GM12892 (cell line): Measurements from ENCODE around the gene RANBP17.

Experiments
- POLR2A ChIP-seq: IDR thresholded peaks from 2 replicates; pipeline ENCODE4 v1.6.1; 2011; ENCODE audit warnings: low read depth, low read length, control low read depth
- POLR2AphosphoS5 ChIP-seq: IDR thresholded peaks from 2 replicates; pipeline ENCODE4 v1.6.1; 2011; ENCODE audit warnings: low read depth, low read length, control low read depth

DNA sequence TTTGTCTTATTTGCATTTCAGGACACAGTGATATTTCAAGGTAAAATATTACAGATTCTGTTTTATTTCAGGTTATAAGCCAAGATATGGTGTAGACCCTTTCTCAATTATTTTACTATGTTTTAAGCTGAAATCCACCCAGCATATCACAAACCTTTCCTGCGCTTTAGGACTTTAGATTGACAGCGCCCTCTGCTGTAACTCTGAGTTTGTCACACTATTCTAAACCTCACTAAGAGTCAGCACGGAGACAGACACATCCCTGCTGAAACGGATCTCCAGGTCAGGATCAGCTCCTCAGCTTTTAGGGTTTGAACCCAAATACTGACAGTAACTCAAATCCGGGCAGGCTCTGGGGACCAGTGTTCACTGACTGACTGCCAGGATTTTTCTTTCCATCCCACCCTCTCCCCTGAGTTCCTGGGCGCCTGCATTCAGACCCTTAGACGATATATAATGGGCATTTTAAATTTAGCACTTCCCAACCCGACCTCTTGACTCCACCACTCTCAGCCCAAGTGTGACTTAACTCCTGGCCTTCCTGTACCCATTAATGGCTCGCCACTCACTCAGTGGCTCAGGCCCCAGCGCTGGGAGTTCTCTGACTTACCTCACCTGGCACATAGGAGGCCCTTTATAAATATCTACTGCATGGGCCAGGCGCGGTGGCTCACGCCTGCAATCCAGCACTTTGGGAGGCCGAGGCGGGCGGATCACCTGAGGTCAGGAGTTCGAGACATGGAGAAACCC lies 480.7 kb downstream of the RANBP17 start:
- TF ChIP-seq POLR2AphosphoS5: no peak
- TF ChIP-seq POLR2A: no peak
